IPS-20b (cell line): Measurements from ENCODE around the gene ANKRD66.

ENCODE experiments used
- H3K27ac ChIP-seq: one replicate; pipeline ENCODE4 v1.5.1; 2013; ENCODE audit warnings: low read length
- H3K27me3 ChIP-seq: 2 replicates; pipeline ENCODE4 v1.6.1; 2013; ENCODE audit warnings: mild to moderate bottlenecking, low read length, inconsistent platforms; ENCODE audit not compliant: insufficient read depth
- H3K36me3 ChIP-seq: 2 replicates; pipeline ENCODE4 v1.6.1; 2013; ENCODE audit warnings: low read depth, mild to moderate bottlenecking, inconsistent platforms, low read length, moderate library complexity; ENCODE audit not compliant: insufficient read depth
- H3K4me1 ChIP-seq: 2 replicates; pipeline ENCODE4 v1.6.1; 2013; ENCODE audit warnings: mild to moderate bottlenecking, control low read depth, inconsistent platforms, low read length, moderate library complexity; ENCODE audit not compliant: insufficient read depth
- H3K4me3 ChIP-seq: 2 replicates; pipeline ENCODE4 v1.5.1; 2013; ENCODE audit warnings: mild to moderate bottlenecking, low read length, inconsistent platforms
- H3K9ac ChIP-seq: 2 replicates; pipeline ENCODE4 v1.6.1; 2013; ENCODE audit warnings: low read depth, mild to moderate bottlenecking, inconsistent platforms, low read length, moderate library complexity
- H3K9me3 ChIP-seq: 2 replicates; pipeline ENCODE4 v1.6.1; 2013; ENCODE audit warnings: mild to moderate bottlenecking, low read depth, low read length, inconsistent platforms; ENCODE audit not compliant: insufficient read depth

The ANKRD66 gene

DNA sequence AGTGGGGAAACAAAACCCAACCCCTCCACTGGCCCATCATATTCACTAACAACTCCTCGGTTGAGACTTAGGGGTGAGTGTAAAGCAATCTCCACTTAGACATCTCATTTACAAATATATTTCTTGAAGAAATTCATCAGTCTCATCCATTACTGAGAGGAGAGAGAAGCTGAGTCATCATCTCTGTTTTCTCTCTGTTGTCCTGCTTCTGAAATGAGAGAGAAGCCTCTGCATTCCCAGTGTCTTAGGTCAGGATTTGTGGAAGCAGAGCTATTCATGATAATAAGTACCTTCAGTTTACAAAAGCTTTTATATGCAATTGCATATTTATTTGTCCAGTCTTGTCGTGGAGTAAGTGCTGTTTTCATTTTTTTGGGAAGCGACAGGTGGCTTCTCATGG is 47.3 kb downstream of the ANKRD66 start:
- no peaks in the 10 kb centered on the region for H3K4me1 ChIP-seq
- H3K9me3 ChIP-seq, result no peaks in the 10 kb centered on the region
- H3K4me3 ChIP-seq, result no peak overlapping the region
- no peak overlapping the region for H3K9ac ChIP-seq
- no peaks in the 10 kb centered on the region for H3K27me3 ChIP-seq
- no peaks in the 10 kb centered on the region for H3K36me3 ChIP-seq
- no peak overlapping the region for H3K27ac ChIP-seq

DNA sequence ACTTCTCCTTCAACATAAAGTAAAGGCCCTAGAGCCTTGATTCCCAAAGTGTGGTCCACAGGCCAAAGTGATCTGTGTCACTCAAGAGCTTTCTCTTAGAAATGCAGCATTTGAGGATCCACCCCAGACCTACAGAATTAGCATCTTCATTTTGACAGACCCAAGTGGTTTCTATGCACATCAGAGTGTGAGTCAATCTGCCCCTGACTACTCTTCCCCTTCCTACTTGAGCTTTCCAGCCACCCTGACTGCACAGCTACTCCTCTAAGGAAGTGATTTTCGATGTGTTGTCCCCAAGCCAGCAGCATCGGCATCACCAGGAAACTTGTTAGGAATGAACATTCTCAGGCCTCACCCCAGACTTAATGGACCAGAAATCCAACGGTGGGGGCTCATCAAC is 49.1 kb downstream of the ANKRD66 start:
- no peaks in the 10 kb centered on the region for H3K9me3 ChIP-seq
- no peaks in the 10 kb centered on the region for H3K36me3 ChIP-seq
- no peak overlapping the region for H3K4me3 ChIP-seq
- no peaks in the 10 kb centered on the region for H3K4me1 ChIP-seq
- H3K9ac ChIP-seq, result no peak overlapping the region
- H3K27ac ChIP-seq, result no peak overlapping the region
- H3K27me3 ChIP-seq, result no peaks in the 10 kb centered on the region

GRCh38 chr6:46796848-46797580 is 50.3 kb downstream of the ANKRD66 start:
- H3K27ac ChIP-seq, result no peak overlapping the region
- no peaks in the 10 kb centered on the region for H3K4me1 ChIP-seq
- H3K9ac ChIP-seq, result no peak overlapping the region
- no peaks in the 10 kb centered on the region for H3K27me3 ChIP-seq
- H3K4me3 ChIP-seq, result no peak overlapping the region
- H3K9me3 ChIP-seq, result no peaks in the 10 kb centered on the region
- H3K36me3 ChIP-seq, result no peaks in the 10 kb centered on the region

DNA sequence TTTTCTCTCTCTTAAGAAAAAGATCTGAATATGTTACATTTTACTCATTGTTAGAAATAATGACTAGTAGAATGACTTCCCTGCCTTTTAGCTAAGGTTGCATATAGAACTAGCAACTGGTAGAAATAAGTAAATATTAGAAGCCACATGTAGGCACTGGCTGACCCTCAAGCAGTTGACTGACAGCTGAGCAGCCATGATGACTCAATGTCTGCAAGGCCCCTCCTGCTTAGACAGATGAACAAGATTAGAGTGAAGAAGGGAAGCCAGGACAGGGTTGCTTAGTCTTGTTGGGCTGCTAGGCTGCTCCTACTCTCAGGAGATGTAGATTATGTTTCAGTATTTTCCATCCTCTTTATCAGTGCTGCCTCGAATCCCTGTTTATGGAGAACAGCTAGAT is 52.9 kb downstream of the ANKRD66 start:
- H3K9me3 ChIP-seq, result no peaks in the 10 kb centered on the region
- no peaks in the 10 kb centered on the region for H3K4me1 ChIP-seq
- H3K27ac ChIP-seq, result no peak overlapping the region
- no peak overlapping the region for H3K4me3 ChIP-seq
- no peaks in the 10 kb centered on the region for H3K27me3 ChIP-seq
- no peak overlapping the region for H3K9ac ChIP-seq
- no peaks in the 10 kb centered on the region for H3K36me3 ChIP-seq

DNA sequence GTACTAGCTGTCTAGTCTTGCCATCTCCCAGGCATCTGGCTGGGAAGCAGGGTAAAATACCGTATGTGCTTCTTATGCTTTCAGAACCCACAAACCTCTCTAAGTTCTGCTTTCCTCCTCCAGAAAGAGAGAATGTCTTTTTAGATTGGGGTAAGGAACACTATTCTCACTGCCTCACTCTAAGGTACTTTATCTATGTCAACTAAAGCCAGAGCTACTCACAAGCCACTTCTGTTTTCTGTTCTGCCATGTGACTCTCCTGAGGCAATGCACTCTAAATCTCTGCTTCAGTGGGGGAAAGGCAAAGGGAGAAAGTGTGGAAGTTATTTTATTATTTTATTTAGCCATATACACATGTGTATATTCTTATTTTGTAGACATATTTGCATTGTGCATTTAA is 62.1 kb downstream of the ANKRD66 start:
- Histone ChIP-seq H3K36me3 (no peaks in the 10 kb centered on the region), H3K9ac (no peak overlapping the region), H3K27ac (no peak overlapping the region), H3K4me1 (no peaks in the 10 kb centered on the region), H3K9me3 (no peaks in the 10 kb centered on the region), H3K27me3 (no peaks in the 10 kb centered on the region), H3K4me3 (no peak overlapping the region)
